GM12873 (cell line): ENCODE measurements around the gene JOSD1.

Experiments
- TF ChIP-seq, protein P1 (sequence below): IDR thresholded peaks from 2 replicates; pipeline ENCODE4 v1.5.1; 2012; ENCODE audit warnings: low read depth, mild to moderate bottlenecking, moderate library complexity, low read length, control low read depth; ENCODE audit not compliant: insufficient read depth; ENCODE audit errors: missing control alignments

Gene JOSD1

DNA sequence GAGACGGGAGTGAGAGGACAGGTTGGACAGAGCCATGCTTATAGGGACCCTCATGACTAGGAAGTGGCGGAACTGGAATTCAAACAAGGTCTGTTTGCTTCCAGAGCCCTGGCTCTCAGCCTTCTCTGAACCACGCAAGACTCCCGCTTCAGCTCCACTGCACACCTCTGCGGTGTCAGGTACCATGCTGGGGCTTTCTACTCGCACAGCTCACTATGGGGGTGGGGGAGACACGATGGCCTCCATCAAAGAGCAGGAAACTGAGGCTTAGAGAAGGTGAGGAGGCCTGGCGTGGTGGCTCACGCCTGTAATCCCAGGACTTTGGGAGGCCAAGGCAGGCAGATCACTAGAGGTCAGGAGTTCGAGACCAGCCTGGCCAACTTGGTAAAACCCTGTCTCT, 40.8 kb upstream of the JOSD1 start:
- TF ChIP-seq, protein P1, sequence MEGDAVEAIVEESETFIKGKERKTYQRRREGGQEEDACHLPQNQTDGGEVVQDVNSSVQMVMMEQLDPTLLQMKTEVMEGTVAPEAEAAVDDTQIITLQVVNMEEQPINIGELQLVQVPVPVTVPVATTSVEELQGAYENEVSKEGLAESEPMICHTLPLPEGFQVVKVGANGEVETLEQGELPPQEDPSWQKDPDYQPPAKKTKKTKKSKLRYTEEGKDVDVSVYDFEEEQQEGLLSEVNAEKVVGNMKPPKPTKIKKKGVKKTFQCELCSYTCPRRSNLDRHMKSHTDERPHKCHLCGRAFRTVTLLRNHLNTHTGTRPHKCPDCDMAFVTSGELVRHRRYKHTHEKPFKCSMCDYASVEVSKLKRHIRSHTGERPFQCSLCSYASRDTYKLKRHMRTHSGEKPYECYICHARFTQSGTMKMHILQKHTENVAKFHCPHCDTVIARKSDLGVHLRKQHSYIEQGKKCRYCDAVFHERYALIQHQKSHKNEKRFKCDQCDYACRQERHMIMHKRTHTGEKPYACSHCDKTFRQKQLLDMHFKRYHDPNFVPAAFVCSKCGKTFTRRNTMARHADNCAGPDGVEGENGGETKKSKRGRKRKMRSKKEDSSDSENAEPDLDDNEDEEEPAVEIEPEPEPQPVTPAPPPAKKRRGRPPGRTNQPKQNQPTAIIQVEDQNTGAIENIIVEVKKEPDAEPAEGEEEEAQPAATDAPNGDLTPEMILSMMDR: no peak

DNA sequence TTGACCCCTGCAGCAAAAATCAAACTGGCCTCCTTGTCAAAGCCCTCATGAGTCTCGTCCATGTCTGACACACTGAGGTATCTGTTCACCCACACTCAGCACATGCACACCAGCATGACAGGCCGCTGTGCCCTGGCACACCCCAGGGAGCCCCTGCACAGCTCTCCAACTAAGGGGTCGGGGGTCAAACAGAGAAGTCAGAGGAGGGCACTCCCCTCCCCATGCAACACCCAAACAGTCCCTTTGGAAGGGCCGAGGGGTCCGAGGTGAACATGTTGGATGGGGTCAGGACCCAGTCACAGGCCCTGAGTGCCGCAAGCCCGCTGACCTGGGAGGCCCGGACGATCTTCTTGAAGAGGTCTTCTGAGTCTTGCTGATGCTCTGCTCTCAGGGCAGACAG, 40.4 kb upstream of the JOSD1 start:
- TF ChIP-seq, protein P1: no peak

DNA sequence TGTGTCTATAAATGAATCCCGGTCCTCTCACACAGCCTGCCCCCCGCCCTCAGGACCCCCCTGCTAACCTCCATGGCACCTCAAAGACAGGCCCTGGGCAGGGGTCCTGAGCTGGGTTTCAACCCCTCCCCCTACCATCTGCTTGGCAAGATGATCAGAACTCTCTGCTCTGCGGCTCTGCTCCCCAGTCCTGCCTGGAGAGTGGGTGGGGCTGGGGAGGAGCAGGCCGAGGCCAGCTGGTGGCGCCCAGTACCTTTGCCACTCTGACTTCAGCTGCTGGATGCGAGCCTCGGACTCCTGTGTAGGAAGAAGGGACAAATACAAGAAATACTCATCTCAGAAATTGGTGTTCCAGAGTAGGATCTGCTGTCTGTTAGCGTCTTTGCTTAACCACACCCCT, 40.0 kb upstream of the JOSD1 start:
- TF ChIP-seq, protein P1: no peak

DNA sequence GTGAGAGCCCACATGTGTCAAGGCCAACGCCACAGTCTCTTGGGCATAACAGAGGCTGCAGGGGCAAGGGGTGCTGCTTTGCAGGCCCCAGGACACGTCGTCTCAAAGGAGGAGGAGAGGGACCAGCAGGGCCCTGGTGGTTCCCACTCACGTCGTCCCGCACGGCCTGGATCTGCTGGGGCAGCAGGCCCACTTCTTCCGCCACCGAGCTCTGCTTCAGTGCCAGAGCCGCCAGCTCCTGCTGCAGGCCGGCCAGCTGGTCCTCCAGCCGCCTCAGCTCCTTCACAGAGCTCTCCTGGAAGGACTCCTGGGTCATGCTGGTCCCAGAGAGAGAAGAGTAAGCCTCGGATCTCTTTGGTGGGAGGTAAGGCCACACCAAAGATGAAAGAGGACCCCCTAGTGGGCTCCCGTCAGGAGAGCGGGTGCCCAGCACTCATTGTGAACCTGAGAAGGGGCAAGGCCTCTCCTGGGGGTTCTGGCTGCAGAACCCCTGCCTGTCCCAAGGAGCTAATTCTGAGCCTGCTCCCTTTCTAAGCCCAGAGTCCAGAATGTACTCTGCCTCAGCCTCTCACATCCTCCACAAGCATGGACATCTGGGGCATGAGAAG, 39.5 kb upstream of the JOSD1 start:
- TF ChIP-seq, protein P1: no peak

DNA sequence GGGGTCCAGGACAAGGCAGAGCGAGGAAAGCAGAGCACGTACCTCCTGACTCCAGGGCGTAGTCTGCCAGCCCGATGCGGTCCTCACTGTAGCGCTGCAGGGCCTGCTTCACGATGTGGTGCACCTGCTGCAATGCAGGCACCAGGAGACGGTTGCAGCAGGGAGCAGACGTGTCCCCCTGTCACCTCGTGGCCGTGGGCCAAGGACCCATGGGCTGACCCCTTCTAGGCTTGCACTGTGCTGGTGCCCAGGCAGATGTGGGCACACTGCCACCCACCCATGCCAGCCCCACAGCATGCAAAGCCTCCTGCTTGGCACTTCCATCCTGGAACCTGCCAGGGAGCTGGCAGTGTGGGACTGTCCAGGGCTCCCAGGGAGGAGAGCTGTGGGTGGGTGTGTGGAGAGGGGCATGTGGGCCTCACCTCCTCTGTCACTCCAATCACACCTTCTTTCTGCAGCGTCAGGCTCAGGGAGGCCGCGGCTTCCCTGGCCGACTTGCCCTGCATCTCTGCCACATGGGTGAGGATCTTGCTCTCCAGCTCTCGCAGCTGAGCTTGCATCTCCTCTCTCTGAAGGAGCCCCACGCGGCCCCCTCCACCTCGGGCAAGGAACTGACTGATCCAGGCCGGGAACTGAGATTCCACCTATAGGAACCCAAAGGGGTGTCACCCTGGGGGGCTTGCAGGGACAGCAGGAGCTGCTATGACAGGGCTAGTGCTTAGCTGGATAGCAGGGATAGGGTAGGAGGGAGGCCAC, 38.7 kb upstream of the JOSD1 start:
- TF ChIP-seq, protein P1: no peak

DNA sequence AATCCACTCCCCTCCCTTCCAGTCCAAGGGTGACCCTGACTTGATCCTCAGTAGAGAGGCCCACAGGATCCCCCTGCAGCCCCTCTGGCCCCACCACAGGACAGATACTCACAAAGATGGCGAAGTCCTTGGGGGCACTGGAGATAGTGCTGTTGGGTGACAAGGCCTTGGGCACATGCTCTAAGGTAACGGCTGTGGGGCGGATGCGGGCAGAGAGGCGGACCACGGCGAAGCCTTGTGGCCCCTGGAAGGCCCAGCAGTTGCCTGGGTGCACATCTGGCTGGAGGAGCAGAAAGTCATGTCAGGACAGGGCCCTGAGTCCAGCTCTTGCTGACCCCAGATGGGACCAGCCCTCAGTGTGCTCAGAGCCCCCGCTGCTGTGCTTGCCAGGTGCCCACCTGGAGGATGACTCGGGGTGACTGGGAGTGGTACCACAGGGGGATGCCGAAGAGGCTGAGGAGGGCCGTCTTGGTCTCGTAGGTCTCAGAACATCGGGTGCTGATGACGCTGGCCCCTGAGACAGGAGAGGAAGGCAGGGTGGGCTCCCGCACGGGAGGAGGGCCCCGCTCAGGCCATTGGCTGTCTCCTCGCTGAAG, 37.8 kb upstream of the JOSD1 start:
- TF ChIP-seq, protein P1: no peak

DNA sequence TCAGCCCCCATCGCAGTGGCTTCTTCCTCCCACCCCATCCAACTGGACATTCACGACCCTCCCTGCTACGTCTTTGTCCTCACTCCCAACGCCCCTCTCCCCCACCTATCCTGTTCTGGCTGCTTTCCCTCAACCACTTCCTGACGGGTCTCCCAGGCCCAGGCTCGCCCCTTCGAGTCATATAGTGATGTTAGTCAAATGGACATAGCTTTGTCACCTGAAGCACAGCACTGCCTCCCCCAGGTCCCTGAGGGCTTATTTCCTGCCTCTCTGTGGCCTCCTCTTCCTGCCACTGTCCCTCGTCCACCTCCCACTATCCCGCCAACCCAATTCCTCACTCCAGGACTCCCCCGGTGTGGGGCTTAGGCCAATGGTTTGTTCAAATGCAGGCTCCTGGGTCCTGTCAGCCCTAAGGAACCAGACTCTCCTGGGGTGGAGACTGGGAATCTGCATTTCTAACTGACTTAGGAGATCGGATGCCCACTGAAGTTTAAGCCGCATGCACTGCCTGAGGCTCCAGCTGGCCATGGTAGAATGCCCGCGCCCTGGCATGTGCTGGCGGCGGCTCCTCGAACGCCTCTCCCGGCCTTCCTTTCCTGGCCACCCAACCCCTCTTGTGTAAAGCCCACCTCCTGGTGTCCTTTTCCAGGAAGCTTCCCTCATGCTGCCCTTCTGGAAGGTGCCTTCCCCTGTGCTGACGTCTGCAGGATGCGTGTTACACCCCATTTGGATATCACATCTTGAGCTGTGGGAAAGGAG, 36.7 kb upstream of the JOSD1 start:
- TF ChIP-seq, protein P1: no peak
